Choroid plexus epithelial cell (primary cell): Measurements from ENCODE around the gene ASF1B.

Experiments used
- DNase-seq: peaks from one replicate; pipeline ENCODE4 v3.0.0-alpha.2; 2010; ENCODE audit warnings: low read depth
- H3K4me3 ChIP-seq: 2 replicates; pipeline ENCODE4 v1.5.1; 2011; ENCODE audit warnings: low read depth, mild to moderate bottlenecking, control low read depth, low read length, moderate library complexity
- CTCF ChIP-seq: conservative IDR thresholded peaks from 2 replicates; pipeline ENCODE4 v1.5.1; 2011; ENCODE audit warnings: low read depth, mild to moderate bottlenecking, control low read depth, inconsistent platforms, low read length, moderate library complexity

Gene ASF1B

GRCh38 chr19:14145381-14145780 is 9.0 kb upstream of the ASF1B start:
- DNase-seq: no peak

DNA sequence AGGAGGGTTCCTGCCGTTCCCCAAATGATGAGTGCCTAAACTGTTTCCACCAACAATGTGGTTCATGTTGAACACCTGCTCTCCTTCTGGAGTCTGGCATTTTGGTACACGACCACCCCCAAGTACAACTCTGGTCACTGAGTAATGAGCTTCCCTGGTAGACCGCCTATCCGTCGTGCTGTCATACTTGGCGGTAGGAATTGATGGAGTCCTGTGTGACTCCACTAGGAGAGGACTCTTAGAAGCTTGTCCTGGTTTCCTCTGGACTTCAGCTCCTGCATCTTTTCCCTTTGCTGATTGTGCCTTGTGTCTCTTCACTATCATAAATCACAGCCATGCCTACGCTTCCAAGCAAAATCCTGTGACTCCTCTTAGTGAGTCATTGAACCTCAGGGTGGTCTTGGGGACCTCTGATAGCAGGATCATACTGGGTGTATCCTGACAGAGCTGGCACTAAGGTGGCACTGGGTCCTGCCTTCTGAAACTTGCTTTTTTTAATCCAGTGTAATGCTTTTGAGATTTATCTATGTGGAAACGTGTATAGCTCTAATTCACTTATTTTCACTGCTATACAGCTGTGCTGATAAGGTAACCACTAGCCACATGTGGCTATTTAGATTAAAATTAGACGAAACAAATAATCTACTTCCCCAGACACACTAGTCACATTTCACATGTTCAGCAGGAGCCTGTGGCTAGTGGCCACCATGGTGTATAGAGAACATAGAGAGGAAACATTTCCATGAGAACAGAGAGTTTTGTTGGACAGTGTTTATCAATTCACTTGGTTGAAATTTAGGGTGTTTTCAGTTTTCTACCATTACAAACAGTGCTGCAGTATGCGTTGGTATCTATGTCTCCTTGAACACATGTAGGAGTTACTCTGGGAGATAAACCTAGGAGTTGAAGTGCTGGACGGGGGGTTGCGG is 6.1 kb upstream of the ASF1B start:
- H3K4me3 ChIP-seq: no peak overlapping the region
- DNase-seq: no peak
- no peak for TF ChIP-seq CTCF

More at GRCh38 chr19:14145381-14145780, 9.0 kb upstream of the ASF1B start:
- no peak overlapping the region for H3K4me3 ChIP-seq
- no peak for TF ChIP-seq CTCF

GRCh38 chr19:14141041-14141440 is 4.7 kb upstream of the ASF1B start:
- no peak for DNase-seq
- H3K4me3 ChIP-seq: no peak overlapping the region
- TF ChIP-seq CTCF: no peak

DNA sequence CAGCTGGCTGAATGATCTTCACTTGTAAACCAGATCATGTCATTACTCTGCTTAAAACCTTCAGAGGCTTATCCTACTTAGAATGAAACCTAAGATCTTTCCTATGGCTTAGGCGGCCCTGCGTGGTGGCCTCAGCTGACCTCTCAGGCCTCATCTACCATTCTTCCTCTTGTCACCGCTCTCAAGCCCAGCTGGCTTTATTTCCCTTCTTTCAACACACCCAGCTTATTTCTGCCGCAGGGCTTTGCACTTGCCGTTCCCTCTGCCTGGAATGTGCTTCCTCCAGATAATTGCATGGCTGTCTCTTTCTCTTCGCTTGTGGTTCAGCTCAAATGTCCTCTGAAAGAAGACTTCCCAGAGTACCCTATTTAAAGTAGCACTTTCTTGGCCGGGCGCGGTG is 3.6 kb upstream of the ASF1B start:
- no peak overlapping the region for H3K4me3 ChIP-seq
- TF ChIP-seq CTCF: no peak
- no peak for DNase-seq

- no peak overlapping the region for H3K4me3 ChIP-seq
- peak; percentile 53 for DNase-seq
- TF ChIP-seq CTCF: no peak
Measured at GRCh38 chr19:14138576-14139265, 2.3 kb upstream of the ASF1B start.

DNA sequence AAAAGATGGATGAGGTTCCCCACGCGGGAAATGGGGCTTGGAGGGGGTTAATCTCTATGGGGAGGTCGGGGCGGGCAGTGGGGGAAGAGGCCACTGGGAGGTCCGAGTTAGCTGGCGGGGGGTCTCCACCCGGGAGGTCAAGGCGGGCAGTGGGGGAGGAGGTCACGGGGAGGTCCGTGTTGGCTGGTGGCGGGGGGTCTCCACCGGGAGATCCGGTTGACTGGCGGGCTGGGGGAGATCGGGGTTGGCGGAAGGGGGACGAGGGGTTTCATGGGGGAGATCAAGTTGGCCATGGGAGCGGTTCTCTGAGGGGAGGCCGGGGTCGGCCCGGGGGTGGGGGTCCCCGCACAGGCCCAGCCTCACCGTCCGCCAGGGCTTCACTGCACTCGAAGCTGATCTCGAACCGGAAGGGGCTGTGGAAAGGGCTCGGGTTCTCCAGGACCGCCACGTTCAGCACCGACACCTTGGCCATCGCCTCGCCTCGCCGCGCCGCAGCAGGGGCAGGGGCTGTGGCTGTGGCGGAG is 342 bp downstream of the ASF1B start:
- peak overlapping the region; percentile 79 for H3K4me3 ChIP-seq
- no peak for DNase-seq
- no peak for TF ChIP-seq CTCF
